Measurements from ENCODE around the gene AK8. TPM values are rescaled to one million over a fixed set of nuclear protein-coding genes. Genes with fewer than 3 reads are reported as not detected.

AK8 gene
- total RNA-seq, 6 donors from 2014 or later = 0.44 to 8.4 (median 3.6) TPM

- Histone ChIP-seq H3K4me1 (peaks cover 0 to 12% (median 5%) of the 10 kb centered on the region in 4 donors), H3K27ac (no peak overlapping the region), H3K4me3 (no peak overlapping the region), H3K9me3 (no peaks in the 10 kb centered on the region), H3K36me3 (no peaks in the 10 kb centered on the region), H3K27me3 (no peaks in the 10 kb centered on the region)
- DNase-seq = no peak
- no peak for ATAC-seq (ENCODE audit: low FRiP score in 2 of 2)
- 56 to 60% methylated on average over 17 of the region's 17 CpGs for WGBS, 2 donors
- TF ChIP-seq, protein P1, sequence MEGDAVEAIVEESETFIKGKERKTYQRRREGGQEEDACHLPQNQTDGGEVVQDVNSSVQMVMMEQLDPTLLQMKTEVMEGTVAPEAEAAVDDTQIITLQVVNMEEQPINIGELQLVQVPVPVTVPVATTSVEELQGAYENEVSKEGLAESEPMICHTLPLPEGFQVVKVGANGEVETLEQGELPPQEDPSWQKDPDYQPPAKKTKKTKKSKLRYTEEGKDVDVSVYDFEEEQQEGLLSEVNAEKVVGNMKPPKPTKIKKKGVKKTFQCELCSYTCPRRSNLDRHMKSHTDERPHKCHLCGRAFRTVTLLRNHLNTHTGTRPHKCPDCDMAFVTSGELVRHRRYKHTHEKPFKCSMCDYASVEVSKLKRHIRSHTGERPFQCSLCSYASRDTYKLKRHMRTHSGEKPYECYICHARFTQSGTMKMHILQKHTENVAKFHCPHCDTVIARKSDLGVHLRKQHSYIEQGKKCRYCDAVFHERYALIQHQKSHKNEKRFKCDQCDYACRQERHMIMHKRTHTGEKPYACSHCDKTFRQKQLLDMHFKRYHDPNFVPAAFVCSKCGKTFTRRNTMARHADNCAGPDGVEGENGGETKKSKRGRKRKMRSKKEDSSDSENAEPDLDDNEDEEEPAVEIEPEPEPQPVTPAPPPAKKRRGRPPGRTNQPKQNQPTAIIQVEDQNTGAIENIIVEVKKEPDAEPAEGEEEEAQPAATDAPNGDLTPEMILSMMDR (IDR thresholded peaks at IDR 0.05) = no peak
- TF ChIP-seq EP300 (IDR thresholded peaks at IDR 0.05) = no peak
- TF ChIP-seq POLR2AphosphoS5 (IDR thresholded peaks at IDR 0.05) = no peak
- no peak for TF ChIP-seq POLR2A (IDR thresholded peaks at IDR 0.05)
These were observed 145.5 kb downstream of the AK8 start for GRCh38 chr9:132732326-132733259.

- ATAC-seq (ENCODE audit: low FRiP score in 2 of 2) (peak in 1 of 2 donors; percentile 21), DNase-seq (peak in 1 of 2 donors; percentile 32)
- Histone ChIP-seq H3K4me3 (no peak overlapping the region), H3K9me3 (no peaks in the 10 kb centered on the region), H3K36me3 (no peaks in the 10 kb centered on the region), H3K4me1 (peaks cover 0 to 12% (median 5%) of the 10 kb centered on the region in 4 donors), H3K27me3 (no peaks in the 10 kb centered on the region), H3K27ac (peak overlapping the region in 1 of 4 donors; percentile 49)
- TF ChIP-seq POLR2AphosphoS5 (IDR thresholded peaks at IDR 0.05) (no peak), EP300 (IDR thresholded peaks at IDR 0.05) (no peak), POLR2A (IDR thresholded peaks at IDR 0.05) (no peak)
- TF ChIP-seq, protein P1 (IDR thresholded peaks at IDR 0.05) = no peak
- 42 to 75% methylated on average over 3 of the region's 3 CpGs for WGBS, 2 donors
These were observed 146.9 kb downstream of the AK8 start for GRCh38 chr9:132731230-132731629.

DNA sequence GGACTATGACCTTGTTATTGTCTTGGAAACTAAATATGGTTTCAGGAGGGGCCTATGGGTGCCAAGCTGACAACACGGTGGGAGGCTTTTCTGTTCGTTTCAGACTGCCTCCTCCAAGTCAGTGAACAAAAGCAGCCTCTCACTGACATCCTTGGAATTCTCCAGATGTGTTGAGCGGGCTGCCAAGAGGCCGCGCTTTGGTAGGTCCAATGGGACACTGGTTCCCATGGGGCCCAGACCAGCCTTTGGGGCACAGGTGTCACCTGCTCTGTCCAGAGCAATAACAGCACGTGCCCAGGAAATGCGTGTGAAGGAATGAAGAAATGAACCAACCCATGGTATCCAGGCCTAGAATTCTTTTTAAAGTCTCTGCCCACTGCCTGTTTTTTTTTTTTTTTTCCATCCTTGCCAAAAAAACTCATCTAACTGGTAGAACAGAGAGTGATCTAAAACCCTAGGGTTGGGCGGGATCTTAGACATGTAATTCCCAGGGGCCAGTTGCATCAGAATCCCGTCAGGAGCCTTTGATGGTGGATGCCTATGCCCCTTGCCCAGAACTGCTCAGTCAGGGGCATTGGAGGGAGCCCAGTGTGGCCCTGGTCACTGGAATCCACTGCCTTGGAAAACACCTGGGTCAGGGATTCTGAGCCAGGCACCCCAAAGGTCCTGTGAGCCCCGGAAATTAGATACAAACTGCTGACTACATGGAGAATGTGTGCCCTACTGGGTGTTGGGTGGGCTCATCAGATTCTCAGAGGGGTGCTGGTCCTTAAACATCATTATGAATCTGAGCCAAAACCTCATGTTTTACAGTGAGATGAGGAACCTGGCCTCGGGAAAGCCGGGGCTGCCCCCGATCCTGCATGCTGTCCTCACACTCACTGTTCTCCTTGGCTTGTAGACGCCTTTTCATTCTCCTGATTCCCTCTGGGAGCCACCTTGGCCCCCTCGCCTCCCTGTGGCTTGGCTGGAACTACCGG lies 147.7 kb downstream of the AK8 start:
- no peaks in the 10 kb centered on the region for H3K27me3 ChIP-seq
- no peaks in the 10 kb centered on the region for H3K36me3 ChIP-seq
- ATAC-seq (ENCODE audit: low FRiP score in 2 of 2) = no peak
- H3K9me3 ChIP-seq = no peaks in the 10 kb centered on the region
- WGBS, 2 donors = 92 to 94% methylated on average over 16 of the region's 16 CpGs
- peaks cover 0 to 12% (median 5%) of the 10 kb centered on the region in 4 donors for H3K4me1 ChIP-seq
- H3K4me3 ChIP-seq = no peak overlapping the region
- peak overlapping the region in 1 of 4 donors; percentile 1 for H3K27ac ChIP-seq
- TF ChIP-seq POLR2AphosphoS5 (IDR thresholded peaks at IDR 0.05) (no peak), EP300 (IDR thresholded peaks at IDR 0.05) (no peak), POLR2A (IDR thresholded peaks at IDR 0.05) (no peak)
- TF ChIP-seq, protein P1 (IDR thresholded peaks at IDR 0.05) = no peak
- DNase-seq = no peak

DNA sequence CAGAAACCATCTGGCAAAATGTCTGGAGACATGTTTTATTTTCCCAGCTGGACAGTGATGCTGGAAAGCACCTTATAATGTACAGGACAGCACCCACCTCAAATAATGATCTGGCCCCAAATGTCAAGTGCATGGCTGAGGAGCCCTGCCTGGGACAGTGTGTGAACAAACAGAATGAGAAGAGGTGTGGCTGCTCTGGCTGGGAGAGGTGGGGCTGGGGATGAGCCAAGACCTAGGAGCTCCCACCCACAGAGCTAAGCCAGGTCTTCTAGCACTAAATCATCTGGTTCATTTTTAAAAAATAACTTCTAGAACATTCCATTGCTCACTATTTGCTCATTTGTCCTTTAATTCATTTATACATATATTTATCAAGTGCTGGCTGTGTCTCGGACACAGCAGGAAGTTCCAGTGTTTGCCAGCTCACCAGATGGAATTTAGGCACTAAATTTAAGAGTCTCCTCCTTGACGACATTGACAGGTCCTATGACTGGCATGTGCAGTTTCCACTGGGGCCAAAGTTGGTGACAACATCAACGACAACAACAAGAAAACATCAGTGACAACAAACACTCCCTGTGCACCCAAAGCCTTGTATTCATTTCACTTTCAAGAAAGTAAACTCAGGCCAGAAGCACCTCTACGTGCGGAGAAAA lies 148.7 kb downstream of the AK8 start:
- Histone ChIP-seq H3K4me3 (no peak overlapping the region), H3K36me3 (no peaks in the 10 kb centered on the region), H3K27me3 (no peaks in the 10 kb centered on the region), H3K4me1 (peaks cover 0 to 12% (median 5%) of the 10 kb centered on the region in 4 donors), H3K9me3 (no peaks in the 10 kb centered on the region), H3K27ac (peak overlapping the region in 1 of 4 donors; percentile 30)
- peak in 1 of 2 donors; percentile 47 for TF ChIP-seq POLR2AphosphoS5 (IDR thresholded peaks at IDR 0.05)
- no peak for TF ChIP-seq EP300 (IDR thresholded peaks at IDR 0.05)
- peak in 1 of 2 donors; percentile 68 for DNase-seq
- ATAC-seq (ENCODE audit: low FRiP score in 2 of 2) = peak in 1 of 2 donors; percentile 20
- WGBS, 2 donors = 62 to 65% methylated on average over 5 of the region's 5 CpGs
